HEK293 (cell line): ENCODE results near the gene ACTA2.

Experiments used
- KLF16 ChIP-seq: fragments of 450-650 bp; formaldehyde crosslinking; IDR thresholded peaks from 2 replicates; pipeline ENCODE4 v1.5.1; 2017; ENCODE audit warnings: missing biosample characterization, missing genetic modification characterization
- KLF7 ChIP-seq: fragments of 450-650 bp; formaldehyde crosslinking; IDR thresholded peaks from 2 replicates; pipeline ENCODE4 v1.5.1; 2016; ENCODE audit warnings: missing biosample characterization, missing genetic modification characterization, borderline replicate concordance
- TCF7L2 ChIP-seq: IDR thresholded peaks from 2 replicates; pipeline ENCODE4 v1.6.1; 2011; ENCODE audit warnings: low read depth, mild to moderate bottlenecking, inconsistent platforms, low read length, moderate library complexity, borderline replicate concordance
- ZNF549 ChIP-seq: fragments of 450-650 bp; IDR thresholded peaks from 2 replicates; pipeline ENCODE4 v1.5.1; 2018; ENCODE audit warnings: missing biosample characterization, missing genetic modification characterization, mild to moderate bottlenecking, inconsistent platforms, moderate library complexity
- ZNF621 ChIP-seq: fragments of 450-650 bp; formaldehyde crosslinking; IDR thresholded peaks from 2 replicates; pipeline ENCODE4 v1.5.1; 2017; ENCODE audit warnings: missing biosample characterization, missing genetic modification characterization
- ZNF747 ChIP-seq: fragments of 450-650 bp; formaldehyde crosslinking; IDR thresholded peaks from 2 replicates; pipeline ENCODE4 v1.5.1; 2016; ENCODE audit warnings: missing biosample characterization, missing genetic modification characterization
- ZNF785 ChIP-seq: fragments of 450-650 bp; formaldehyde crosslinking; IDR thresholded peaks from 2 replicates; pipeline ENCODE4 v1.5.1; 2016; ENCODE audit warnings: missing biosample characterization, missing genetic modification characterization
- TF ChIP-seq, protein P1 (sequence below): fragments of 450-650 bp; formaldehyde crosslinking; IDR thresholded peaks from 2 replicates; pipeline ENCODE4 v1.5.1; 2016; ENCODE audit warnings: missing biosample characterization, missing genetic modification characterization
- TF ChIP-seq, protein P2 (sequence below): fragments of 450-650 bp; formaldehyde crosslinking; IDR thresholded peaks from 2 replicates; pipeline ENCODE4 v1.5.1; 2016; ENCODE audit warnings: missing biosample characterization, missing genetic modification characterization, low read depth
- TF ChIP-seq, protein P3 (sequence below): fragments of 450-650 bp; formaldehyde crosslinking; IDR thresholded peaks from 2 replicates; pipeline ENCODE4 v1.5.1; 2016; ENCODE audit warnings: missing biosample characterization, missing genetic modification characterization
- TF ChIP-seq, protein P4 (sequence below): fragments of 450-650 bp; formaldehyde crosslinking; IDR thresholded peaks from 2 replicates; pipeline ENCODE4 v1.5.1; 2016; ENCODE audit warnings: missing biosample characterization, missing genetic modification characterization

DNA sequence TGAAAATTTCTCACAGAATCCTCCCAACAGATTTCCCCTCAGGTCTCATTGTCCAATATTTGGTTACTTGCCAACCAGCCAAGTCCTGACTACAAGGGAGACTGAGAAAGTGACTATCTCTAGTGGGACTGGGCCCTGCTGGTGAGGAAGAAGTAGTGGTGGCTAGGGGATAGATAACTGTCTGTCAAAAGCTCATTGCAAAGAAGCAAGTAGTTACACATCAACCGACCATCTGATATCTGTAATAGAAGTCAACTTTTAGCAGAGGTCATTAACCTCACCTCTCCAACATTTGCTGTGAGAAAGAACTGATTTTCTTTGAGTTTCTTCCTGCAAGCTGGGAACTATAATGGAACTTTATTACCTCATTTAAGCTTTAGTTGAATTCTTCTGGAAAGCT is 57.3 kb downstream of the ACTA2 start:
- TF ChIP-seq ZNF621 (tag by site-specific recombination), result no peak
- TF ChIP-seq ZNF785 (tag by site-specific recombination), result no peak
- TF ChIP-seq, protein P1, sequence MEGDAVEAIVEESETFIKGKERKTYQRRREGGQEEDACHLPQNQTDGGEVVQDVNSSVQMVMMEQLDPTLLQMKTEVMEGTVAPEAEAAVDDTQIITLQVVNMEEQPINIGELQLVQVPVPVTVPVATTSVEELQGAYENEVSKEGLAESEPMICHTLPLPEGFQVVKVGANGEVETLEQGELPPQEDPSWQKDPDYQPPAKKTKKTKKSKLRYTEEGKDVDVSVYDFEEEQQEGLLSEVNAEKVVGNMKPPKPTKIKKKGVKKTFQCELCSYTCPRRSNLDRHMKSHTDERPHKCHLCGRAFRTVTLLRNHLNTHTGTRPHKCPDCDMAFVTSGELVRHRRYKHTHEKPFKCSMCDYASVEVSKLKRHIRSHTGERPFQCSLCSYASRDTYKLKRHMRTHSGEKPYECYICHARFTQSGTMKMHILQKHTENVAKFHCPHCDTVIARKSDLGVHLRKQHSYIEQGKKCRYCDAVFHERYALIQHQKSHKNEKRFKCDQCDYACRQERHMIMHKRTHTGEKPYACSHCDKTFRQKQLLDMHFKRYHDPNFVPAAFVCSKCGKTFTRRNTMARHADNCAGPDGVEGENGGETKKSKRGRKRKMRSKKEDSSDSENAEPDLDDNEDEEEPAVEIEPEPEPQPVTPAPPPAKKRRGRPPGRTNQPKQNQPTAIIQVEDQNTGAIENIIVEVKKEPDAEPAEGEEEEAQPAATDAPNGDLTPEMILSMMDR (tag by site-specific recombination), result no peak
- TF ChIP-seq ZNF549, result no peak
- no peak for TF ChIP-seq KLF7
- no peak for TF ChIP-seq ZNF747 (tag by site-specific recombination)
- TF ChIP-seq, protein P2, sequence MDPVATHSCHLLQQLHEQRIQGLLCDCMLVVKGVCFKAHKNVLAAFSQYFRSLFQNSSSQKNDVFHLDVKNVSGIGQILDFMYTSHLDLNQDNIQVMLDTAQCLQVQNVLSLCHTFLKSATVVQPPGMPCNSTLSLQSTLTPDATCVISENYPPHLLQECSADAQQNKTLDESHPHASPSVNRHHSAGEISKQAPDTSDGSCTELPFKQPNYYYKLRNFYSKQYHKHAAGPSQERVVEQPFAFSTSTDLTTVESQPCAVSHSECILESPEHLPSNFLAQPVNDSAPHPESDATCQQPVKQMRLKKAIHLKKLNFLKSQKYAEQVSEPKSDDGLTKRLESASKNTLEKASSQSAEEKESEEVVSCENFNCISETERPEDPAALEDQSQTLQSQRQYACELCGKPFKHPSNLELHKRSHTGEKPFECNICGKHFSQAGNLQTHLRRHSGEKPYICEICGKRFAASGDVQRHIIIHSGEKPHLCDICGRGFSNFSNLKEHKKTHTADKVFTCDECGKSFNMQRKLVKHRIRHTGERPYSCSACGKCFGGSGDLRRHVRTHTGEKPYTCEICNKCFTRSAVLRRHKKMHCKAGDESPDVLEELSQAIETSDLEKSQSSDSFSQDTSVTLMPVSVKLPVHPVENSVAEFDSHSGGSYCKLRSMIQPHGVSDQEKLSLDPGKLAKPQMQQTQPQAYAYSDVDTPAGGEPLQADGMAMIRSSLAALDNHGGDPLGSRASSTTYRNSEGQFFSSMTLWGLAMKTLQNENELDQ (tag by site-specific recombination), result no peak
- TF ChIP-seq KLF16 (tag by site-specific recombination), result no peak
- TF ChIP-seq, protein P3, sequence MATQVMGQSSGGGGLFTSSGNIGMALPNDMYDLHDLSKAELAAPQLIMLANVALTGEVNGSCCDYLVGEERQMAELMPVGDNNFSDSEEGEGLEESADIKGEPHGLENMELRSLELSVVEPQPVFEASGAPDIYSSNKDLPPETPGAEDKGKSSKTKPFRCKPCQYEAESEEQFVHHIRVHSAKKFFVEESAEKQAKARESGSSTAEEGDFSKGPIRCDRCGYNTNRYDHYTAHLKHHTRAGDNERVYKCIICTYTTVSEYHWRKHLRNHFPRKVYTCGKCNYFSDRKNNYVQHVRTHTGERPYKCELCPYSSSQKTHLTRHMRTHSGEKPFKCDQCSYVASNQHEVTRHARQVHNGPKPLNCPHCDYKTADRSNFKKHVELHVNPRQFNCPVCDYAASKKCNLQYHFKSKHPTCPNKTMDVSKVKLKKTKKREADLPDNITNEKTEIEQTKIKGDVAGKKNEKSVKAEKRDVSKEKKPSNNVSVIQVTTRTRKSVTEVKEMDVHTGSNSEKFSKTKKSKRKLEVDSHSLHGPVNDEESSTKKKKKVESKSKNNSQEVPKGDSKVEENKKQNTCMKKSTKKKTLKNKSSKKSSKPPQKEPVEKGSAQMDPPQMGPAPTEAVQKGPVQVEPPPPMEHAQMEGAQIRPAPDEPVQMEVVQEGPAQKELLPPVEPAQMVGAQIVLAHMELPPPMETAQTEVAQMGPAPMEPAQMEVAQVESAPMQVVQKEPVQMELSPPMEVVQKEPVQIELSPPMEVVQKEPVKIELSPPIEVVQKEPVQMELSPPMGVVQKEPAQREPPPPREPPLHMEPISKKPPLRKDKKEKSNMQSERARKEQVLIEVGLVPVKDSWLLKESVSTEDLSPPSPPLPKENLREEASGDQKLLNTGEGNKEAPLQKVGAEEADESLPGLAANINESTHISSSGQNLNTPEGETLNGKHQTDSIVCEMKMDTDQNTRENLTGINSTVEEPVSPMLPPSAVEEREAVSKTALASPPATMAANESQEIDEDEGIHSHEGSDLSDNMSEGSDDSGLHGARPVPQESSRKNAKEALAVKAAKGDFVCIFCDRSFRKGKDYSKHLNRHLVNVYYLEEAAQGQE, result no peak
- no peak for TF ChIP-seq TCF7L2
- TF ChIP-seq, protein P4, sequence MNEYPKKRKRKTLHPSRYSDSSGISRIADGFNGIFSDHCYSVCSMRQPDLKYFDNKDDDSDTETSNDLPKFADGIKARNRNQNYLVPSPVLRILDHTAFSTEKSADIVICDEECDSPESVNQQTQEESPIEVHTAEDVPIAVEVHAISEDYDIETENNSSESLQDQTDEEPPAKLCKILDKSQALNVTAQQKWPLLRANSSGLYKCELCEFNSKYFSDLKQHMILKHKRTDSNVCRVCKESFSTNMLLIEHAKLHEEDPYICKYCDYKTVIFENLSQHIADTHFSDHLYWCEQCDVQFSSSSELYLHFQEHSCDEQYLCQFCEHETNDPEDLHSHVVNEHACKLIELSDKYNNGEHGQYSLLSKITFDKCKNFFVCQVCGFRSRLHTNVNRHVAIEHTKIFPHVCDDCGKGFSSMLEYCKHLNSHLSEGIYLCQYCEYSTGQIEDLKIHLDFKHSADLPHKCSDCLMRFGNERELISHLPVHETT (tag by site-specific recombination), result no peak
